ENCODE results near the gene ACACA. TPM values are rescaled to one million over a fixed set of nuclear protein-coding genes. Genes with fewer than 3 reads are reported as not detected.

ACACA gene
- total RNA-seq, 1 experiment from 2014 or later = 33.0 TPM

DNA sequence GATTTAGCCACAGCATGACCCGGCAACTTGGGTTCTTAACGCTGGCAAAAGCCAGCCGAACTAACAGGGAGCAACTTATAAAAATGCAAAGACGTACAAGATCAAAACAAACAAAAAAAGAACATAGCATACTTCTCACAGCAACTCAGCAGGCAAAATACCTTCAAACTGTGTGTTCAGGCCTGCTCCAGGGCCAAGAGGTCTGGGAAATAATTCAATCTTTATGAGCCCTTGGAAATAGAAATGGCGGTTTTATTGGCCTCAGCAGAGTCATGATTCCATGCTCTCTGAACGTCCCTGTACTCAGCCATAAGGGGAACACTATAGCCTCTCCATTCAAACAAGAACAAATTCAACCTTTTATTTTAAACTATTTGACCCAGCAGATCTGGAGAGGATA, 132.2 kb downstream of the ACACA start:
- no peak for TF ChIP-seq EZH2 (IDR thresholded peaks at IDR 0.05; ENCODE audit: low read length, unreplicated experiment)
- TF ChIP-seq, protein P1, sequence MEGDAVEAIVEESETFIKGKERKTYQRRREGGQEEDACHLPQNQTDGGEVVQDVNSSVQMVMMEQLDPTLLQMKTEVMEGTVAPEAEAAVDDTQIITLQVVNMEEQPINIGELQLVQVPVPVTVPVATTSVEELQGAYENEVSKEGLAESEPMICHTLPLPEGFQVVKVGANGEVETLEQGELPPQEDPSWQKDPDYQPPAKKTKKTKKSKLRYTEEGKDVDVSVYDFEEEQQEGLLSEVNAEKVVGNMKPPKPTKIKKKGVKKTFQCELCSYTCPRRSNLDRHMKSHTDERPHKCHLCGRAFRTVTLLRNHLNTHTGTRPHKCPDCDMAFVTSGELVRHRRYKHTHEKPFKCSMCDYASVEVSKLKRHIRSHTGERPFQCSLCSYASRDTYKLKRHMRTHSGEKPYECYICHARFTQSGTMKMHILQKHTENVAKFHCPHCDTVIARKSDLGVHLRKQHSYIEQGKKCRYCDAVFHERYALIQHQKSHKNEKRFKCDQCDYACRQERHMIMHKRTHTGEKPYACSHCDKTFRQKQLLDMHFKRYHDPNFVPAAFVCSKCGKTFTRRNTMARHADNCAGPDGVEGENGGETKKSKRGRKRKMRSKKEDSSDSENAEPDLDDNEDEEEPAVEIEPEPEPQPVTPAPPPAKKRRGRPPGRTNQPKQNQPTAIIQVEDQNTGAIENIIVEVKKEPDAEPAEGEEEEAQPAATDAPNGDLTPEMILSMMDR (conservative IDR thresholded peaks at IDR 0.05; ENCODE audit: low read depth, low read length) = no peak
- no peak for TF ChIP-seq EZH2phosphoT487 (IDR thresholded peaks at IDR 0.05; ENCODE audit: borderline replicate concordance, low read length)
- Histone ChIP-seq H3F3A (ENCODE audit: low read length, unreplicated experiment) (no peaks in the 10 kb centered on the region), H3K4me3 (ENCODE audit: low read length) (no peak overlapping the region), H3K9me3 (ENCODE audit: low read length) (no peaks in the 10 kb centered on the region), H3K27me3 (ENCODE audit: low read length) (no peaks in the 10 kb centered on the region), H3K36me3 (ENCODE audit: low read depth, low read length) (peaks cover 35% of the 10 kb centered on the region), H3K9ac (ENCODE audit: low read length) (no peak overlapping the region), H2AFZ (ENCODE audit: low read length) (no peak overlapping the region), H3K79me2 (ENCODE audit: low read length) (no peaks in the 10 kb centered on the region), H3K4me1 (ENCODE audit: insufficient read depth, low read length) (peaks cover 10% of the 10 kb centered on the region; the same call in 1 of the 2 replicates), H3K27ac (ENCODE audit: low read length) (no peak overlapping the region), H4K20me1 (ENCODE audit: low read length) (no peaks in the 10 kb centered on the region), H3K4me2 (ENCODE audit: low read length) (no peak overlapping the region), H3K9me2 (replicated peaks; ENCODE audit: low read length) (no peaks in the 10 kb centered on the region)
- DNase-seq = no peak
- intact Hi-C loops (cut with micrococcal nuclease) = no loop called here
- CTCF ChIA-PET = no interaction called here
- BruUV-seq (replicated peaks) = no TSS peak
- no peak for ATAC-seq
- POLR2A ChIA-PET (ENCODE audit: unreplicated experiment) = no interaction called here

DNA sequence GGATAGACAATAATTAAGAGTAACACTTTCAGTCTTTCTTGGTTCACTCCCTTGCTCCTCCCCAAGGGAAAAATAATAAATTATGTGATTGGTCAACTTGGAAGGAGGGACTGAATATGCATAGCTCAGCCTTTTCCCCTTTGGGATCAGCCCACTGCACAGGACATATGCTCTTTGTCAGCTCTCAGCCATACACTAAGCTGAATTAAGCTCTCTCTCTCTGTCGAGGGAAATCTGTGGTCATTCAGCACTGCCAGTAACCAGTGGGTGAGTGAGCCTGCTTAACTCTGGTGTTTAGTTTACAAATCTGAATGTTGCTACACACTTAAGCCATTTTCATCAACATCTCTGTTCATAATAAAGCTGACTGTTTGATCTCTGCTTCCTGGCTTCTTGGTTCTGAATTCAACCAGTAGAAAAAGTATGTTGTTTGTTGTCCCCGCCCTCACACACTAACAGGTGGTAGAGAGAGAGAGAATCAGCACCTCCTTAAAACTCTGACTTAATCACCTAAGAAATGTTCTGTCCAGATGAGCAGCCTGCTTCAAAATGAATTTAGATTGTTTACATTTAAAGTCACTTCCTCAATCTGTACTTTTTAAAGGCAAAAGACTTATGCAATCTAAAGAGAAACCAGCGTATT, 133.1 kb downstream of the ACACA start:
- H2AFZ ChIP-seq (ENCODE audit: low read length) = no peak overlapping the region
- no peak overlapping the region for H3K4me2 ChIP-seq (ENCODE audit: low read length)
- no peak overlapping the region for H3K4me3 ChIP-seq (ENCODE audit: low read length)
- no peak overlapping the region for H3K27ac ChIP-seq (ENCODE audit: low read length)
- TF ChIP-seq EZH2phosphoT487 (IDR thresholded peaks at IDR 0.05; ENCODE audit: borderline replicate concordance, low read length) = no peak
- TF ChIP-seq, protein P1 (conservative IDR thresholded peaks at IDR 0.05; ENCODE audit: low read depth, low read length) = no peak
- TF ChIP-seq EZH2 (IDR thresholded peaks at IDR 0.05; ENCODE audit: low read length, unreplicated experiment) = no peak
- no peaks in the 10 kb centered on the region for H3K9me2 ChIP-seq (replicated peaks; ENCODE audit: low read length)
- intact Hi-C loops (cut with micrococcal nuclease) = no loop called here
- H3K79me2 ChIP-seq (ENCODE audit: low read length) = no peaks in the 10 kb centered on the region
- no peaks in the 10 kb centered on the region for H3F3A ChIP-seq (ENCODE audit: low read length, unreplicated experiment)
- no peak for DNase-seq
- H3K27me3 ChIP-seq (ENCODE audit: low read length) = no peaks in the 10 kb centered on the region
- H3K4me1 ChIP-seq (ENCODE audit: insufficient read depth, low read length) = peaks cover 10% of the 10 kb centered on the region; the same call in 1 of the 2 replicates
- ChIA-PET POLR2A (ENCODE audit: unreplicated experiment) (no interaction called here), CTCF (no interaction called here)
- no peak for ATAC-seq
- H3K36me3 ChIP-seq (ENCODE audit: low read depth, low read length) = peaks cover 37% of the 10 kb centered on the region
- no peaks in the 10 kb centered on the region for H4K20me1 ChIP-seq (ENCODE audit: low read length)
- no peaks in the 10 kb centered on the region for H3K9me3 ChIP-seq (ENCODE audit: low read length)
- H3K9ac ChIP-seq (ENCODE audit: low read length) = no peak overlapping the region
- BruUV-seq (replicated peaks) = no TSS peak

DNA sequence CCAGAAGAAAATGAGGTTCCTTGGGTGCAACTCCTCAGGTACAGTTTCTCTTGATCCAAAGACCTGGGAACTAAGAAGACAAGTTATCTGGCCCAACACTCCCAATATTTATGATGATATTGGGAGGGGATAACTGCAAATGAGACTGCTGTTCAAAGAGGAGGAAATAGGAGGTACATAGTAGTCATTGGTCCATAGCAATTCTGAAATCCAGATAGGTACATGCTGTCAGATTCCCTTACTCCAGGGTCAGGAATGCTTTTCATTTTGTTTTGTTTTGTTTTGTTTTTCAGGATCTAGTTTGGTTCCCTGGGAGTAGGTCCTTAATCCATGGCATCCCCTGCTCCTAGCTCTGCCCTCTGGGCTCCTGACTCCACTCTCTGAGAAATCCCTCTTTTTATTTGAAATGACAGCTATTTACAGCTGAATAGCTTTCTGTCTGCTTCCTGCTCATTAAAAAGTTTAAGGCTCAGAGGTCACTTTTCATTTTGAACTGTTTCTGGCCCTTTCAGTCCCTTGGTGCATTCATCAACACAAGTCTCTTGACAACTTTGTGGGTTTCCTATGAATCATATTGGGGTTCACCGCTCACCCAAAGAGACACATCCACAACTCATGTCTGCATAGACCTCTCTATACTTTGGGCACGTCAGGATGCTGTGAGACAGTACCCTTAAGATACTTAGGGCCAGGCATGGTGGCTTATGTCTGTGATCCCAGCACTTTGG, 141.0 kb downstream of the ACACA start:
- Histone ChIP-seq H3K4me1 (ENCODE audit: insufficient read depth, low read length) (no peaks in the 10 kb centered on the region), H3K4me2 (ENCODE audit: low read length) (no peak overlapping the region), H2AFZ (ENCODE audit: low read length) (no peak overlapping the region), H3K27ac (ENCODE audit: low read length) (no peak overlapping the region), H3K36me3 (ENCODE audit: low read depth, low read length) (peaks cover 62% of the 10 kb centered on the region), H3K9ac (ENCODE audit: low read length) (no peak overlapping the region), H3K4me3 (ENCODE audit: low read length) (no peak overlapping the region), H3K27me3 (ENCODE audit: low read length) (no peaks in the 10 kb centered on the region), H3F3A (ENCODE audit: low read length, unreplicated experiment) (no peaks in the 10 kb centered on the region), H4K20me1 (ENCODE audit: low read length) (no peaks in the 10 kb centered on the region), H3K79me2 (ENCODE audit: low read length) (no peaks in the 10 kb centered on the region), H3K9me2 (replicated peaks; ENCODE audit: low read length) (no peaks in the 10 kb centered on the region), H3K9me3 (ENCODE audit: low read length) (no peaks in the 10 kb centered on the region)
- BruUV-seq (replicated peaks) = no TSS peak
- ATAC-seq (no peak), DNase-seq (no peak)
- CTCF ChIA-PET = no interaction called here
- POLR2A ChIA-PET (ENCODE audit: unreplicated experiment) = no interaction called here
- TF ChIP-seq EZH2phosphoT487 (IDR thresholded peaks at IDR 0.05; ENCODE audit: borderline replicate concordance, low read length) (no peak), EZH2 (IDR thresholded peaks at IDR 0.05; ENCODE audit: low read length, unreplicated experiment) (no peak)
- TF ChIP-seq, protein P1 (conservative IDR thresholded peaks at IDR 0.05; ENCODE audit: low read depth, low read length) = no peak
- intact Hi-C loops (cut with micrococcal nuclease) = no loop called here
